ENCODE measurements around the gene GPC6.

GRCh38 chr13:93625536-93625935 is 398.9 kb downstream of the GPC6 start:
- TF ChIP-seq CTCF (IDR thresholded peaks at IDR 0.05; ENCODE audit: insufficient read depth, low read length) (no peak), POLR2AphosphoS5 (IDR thresholded peaks at IDR 0.05; ENCODE audit: low read depth) (no peak), SPI1 (IDR thresholded peaks at IDR 0.05; ENCODE audit: borderline replicate concordance, low read depth) (no peak), GABPA (IDR thresholded peaks at IDR 0.05; ENCODE audit: low read depth) (no peak)

All from HL-60 (cell line).